ENCODE results near the gene SLC8A2.
"Not testable (repeated sequence)": the region's sequence is repeated elsewhere in the genome, so short reads cannot be mapped to it uniquely, and the experiment has no call there.

SLC8A2 gene

GRCh38 chr19:47499863-47500830 lies 28.5 kb upstream of the SLC8A2 start:
- no peak for DNase-seq

- DNase-seq = no peak
Measured at GRCh38 chr19:47499371-47499770, 27.7 kb upstream of the SLC8A2 start.

- no peak for DNase-seq
Measured at GRCh38 chr19:47498561-47498960, 26.9 kb upstream of the SLC8A2 start.

- no peak for DNase-seq
Measured at GRCh38 chr19:47497821-47498520, 26.3 kb upstream of the SLC8A2 start.

GRCh38 chr19:47497050-47497766 lies 25.5 kb upstream of the SLC8A2 start:
- no peak for DNase-seq

GRCh38 chr19:47495478-47496372 lies 24.0 kb upstream of the SLC8A2 start:
- DNase-seq = no peak

GRCh38 chr19:47494729-47495128 lies 23.0 kb upstream of the SLC8A2 start:
- DNase-seq = no peak

GRCh38 chr19:47494211-47494547 lies 22.5 kb upstream of the SLC8A2 start:
- DNase-seq = no peak

- DNase-seq = no peak
Measured at GRCh38 chr19:47493378-47494210, 21.9 kb upstream of the SLC8A2 start.

GRCh38 chr19:47492571-47493377 lies 21.1 kb upstream of the SLC8A2 start:
- DNase-seq = no peak

- no peak for DNase-seq
Measured at GRCh38 chr19:47492137-47492533, 20.4 kb upstream of the SLC8A2 start.

GRCh38 chr19:47491358-47492136 lies 19.9 kb upstream of the SLC8A2 start:
- no peak for DNase-seq

GRCh38 chr19:47490847-47491246 lies 19.2 kb upstream of the SLC8A2 start:
- no peak for DNase-seq

- no peak for DNase-seq
Measured at GRCh38 chr19:47490031-47490430, 18.3 kb upstream of the SLC8A2 start.

- DNase-seq = no peak
Measured at GRCh38 chr19:47489072-47489914, 17.6 kb upstream of the SLC8A2 start.

GRCh38 chr19:47487551-47488515 lies 16.1 kb upstream of the SLC8A2 start:
- no peak for DNase-seq

GRCh38 chr19:47486900-47487299 lies 15.2 kb upstream of the SLC8A2 start:
- no peak for DNase-seq

- not testable (repeated sequence) for DNase-seq
Measured at GRCh38 chr19:47486220-47486619, 14.5 kb upstream of the SLC8A2 start.

Data from AML-193 (cell line).